Upper lobe of right lung (tissue), 1 donor: ENCODE data around the gene ZNF446. TPM values are rescaled to one million over a fixed set of nuclear protein-coding genes. Genes with fewer than 3 reads are reported as not detected.

Experiments
- ATAC-seq: fragments of 200-7000 bp; cut with Tn5 transposase; one replicate; pipeline ENCODE4 v1.9.1; 2020; ENCODE audit warnings: mild to moderate bottlenecking, moderate library complexity
- DNase-seq: peaks from one replicate; pipeline ENCODE4 v3.0.0-alpha.2; 2020
- H3K27ac ChIP-seq: fragments of 200-600 bp; one replicate; pipeline ENCODE4 v1.8.0; 2022
- H3K27me3 ChIP-seq: fragments of 200-600 bp; one replicate; pipeline ENCODE4 v1.8.0; 2022; ENCODE audit warnings: mild to moderate bottlenecking
- H3K36me3 ChIP-seq: fragments of 200-600 bp; one replicate; pipeline ENCODE4 v1.8.0; 2022
- H3K4me1 ChIP-seq: fragments of 200-600 bp; one replicate; pipeline ENCODE4 v1.8.0; 2022
- H3K4me3 ChIP-seq: fragments of 200-600 bp; one replicate; pipeline ENCODE4 v1.8.0; 2022; ENCODE audit warnings: mild to moderate bottlenecking
- H3K9me3 ChIP-seq: fragments of 200-600 bp; one replicate; pipeline ENCODE4 v1.8.0; 2022
- CTCF ChIP-seq: fragments of 200-600 bp; IDR thresholded peaks from one replicate; pipeline ENCODE4 v1.8.0; 2022; ENCODE audit warnings: antibody characterized with exemption
- intact Hi-C: fragments of 100-400 bp; cut with DNase I; formaldehyde crosslinking; loops from one replicate; pipeline ENCODE4 v1.11.0; 2022
- total RNA-seq: library from RNA; stranded (reverse); fragmentation: NEBNext Ultra II Directional; extraction: Animal tissue kit (Norgen Biotek cat#: 25700); gene quantifications from one replicate; pipeline ENCODE4 v1.2.1, GENCODE V29; 2021
- donor health status: DM: no; HTN: yes; CAD: no; lungs with severe emphysema.

ZNF446 gene
- total RNA-seq, 1 donor from 2014 or later: 8.8 TPM

- no peak overlapping the region for H3K27ac ChIP-seq
- no peak for ATAC-seq
- H3K27me3 ChIP-seq: no peaks in the 10 kb centered on the region
- no peak for DNase-seq
- no peak for TF ChIP-seq CTCF
- intact Hi-C loops: no loop called here
- H3K36me3 ChIP-seq: peaks cover 14% of the 10 kb centered on the region
- peaks cover 15% of the 10 kb centered on the region for H3K4me1 ChIP-seq
- H3K4me3 ChIP-seq: no peak overlapping the region
- no peaks in the 10 kb centered on the region for H3K9me3 ChIP-seq
Measured at GRCh38 chr19:58479303-58479702, 3.2 kb downstream of the ZNF446 start.

DNA sequence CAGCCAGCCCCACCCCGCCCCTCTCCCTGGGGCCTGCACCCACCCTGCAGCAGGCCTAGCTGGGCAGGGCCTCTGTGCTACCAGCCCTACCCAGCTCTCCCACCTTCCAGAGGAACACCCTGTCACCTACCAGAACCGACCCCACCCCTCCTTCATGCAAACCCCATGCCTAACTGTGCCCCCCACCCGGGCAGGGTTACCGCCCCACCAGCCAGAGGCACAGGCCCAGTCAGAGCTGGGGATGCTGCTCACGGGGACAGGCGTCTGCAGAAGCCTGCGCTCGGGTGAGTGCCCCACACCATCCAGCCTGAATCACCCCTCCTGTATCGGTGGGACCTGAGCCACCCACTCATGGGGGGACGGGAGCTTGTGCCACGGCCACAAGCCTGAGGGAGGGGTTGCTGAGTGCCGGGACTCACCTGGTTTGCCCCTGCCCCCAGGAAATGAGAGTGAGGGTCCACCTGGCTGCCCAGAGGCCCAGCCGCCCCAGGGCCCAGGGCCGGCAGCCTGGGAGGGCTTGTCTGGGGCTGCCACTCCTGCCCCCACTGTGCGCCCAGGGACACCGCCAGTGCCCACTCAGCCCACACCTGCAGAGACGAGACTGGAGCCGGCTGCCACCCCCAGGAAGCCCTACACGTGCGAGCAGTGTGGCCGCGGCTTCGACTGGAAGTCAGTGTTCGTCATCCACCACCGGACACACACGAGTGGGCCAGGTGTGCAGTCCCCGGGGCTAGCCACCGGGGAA, 3.8 kb downstream of the ZNF446 start:
- peaks cover 13% of the 10 kb centered on the region for H3K4me1 ChIP-seq
- peaks cover 14% of the 10 kb centered on the region for H3K36me3 ChIP-seq
- H3K27me3 ChIP-seq: no peaks in the 10 kb centered on the region
- DNase-seq: no peak
- H3K9me3 ChIP-seq: no peaks in the 10 kb centered on the region
- H3K4me3 ChIP-seq: no peak overlapping the region
- intact Hi-C loops: no loop called here
- no peak for TF ChIP-seq CTCF
- no peak overlapping the region for H3K27ac ChIP-seq
- no peak for ATAC-seq

DNA sequence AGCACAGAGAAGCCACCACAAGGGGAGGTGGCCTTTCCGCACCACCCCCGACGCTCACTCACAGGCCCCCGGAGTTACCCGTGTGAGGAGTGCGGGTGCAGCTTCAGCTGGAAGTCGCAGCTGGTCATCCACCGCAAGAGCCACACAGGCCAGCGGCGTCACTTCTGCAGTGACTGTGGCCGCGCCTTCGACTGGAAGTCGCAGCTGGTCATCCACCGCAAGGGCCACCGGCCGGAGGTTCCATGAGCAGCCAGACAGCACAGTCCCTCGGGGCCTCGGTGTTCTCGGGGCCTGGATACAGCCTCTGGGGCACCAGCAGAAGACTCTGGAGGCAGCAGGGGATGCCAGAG, 4.3 kb downstream of the ZNF446 start:
- no peak overlapping the region for H3K27ac ChIP-seq
- TF ChIP-seq CTCF: no peak
- H3K4me3 ChIP-seq: no peak overlapping the region
- H3K9me3 ChIP-seq: no peaks in the 10 kb centered on the region
- intact Hi-C loops: no loop called here
- ATAC-seq (no peak), DNase-seq (no peak)
- peaks cover 7% of the 10 kb centered on the region for H3K4me1 ChIP-seq
- peaks cover 14% of the 10 kb centered on the region for H3K36me3 ChIP-seq
- no peaks in the 10 kb centered on the region for H3K27me3 ChIP-seq

GRCh38 chr19:58480831-58481230, 4.7 kb downstream of the ZNF446 start:
- TF ChIP-seq CTCF: no peak
- Histone ChIP-seq H3K27me3 (no peaks in the 10 kb centered on the region), H3K9me3 (no peaks in the 10 kb centered on the region), H3K4me3 (no peak overlapping the region), H3K36me3 (peaks cover 14% of the 10 kb centered on the region), H3K4me1 (peaks cover 7% of the 10 kb centered on the region), H3K27ac (no peak overlapping the region)
- ATAC-seq: no peak
- DNase-seq: no peak
- intact Hi-C loops: no loop called here

DNA sequence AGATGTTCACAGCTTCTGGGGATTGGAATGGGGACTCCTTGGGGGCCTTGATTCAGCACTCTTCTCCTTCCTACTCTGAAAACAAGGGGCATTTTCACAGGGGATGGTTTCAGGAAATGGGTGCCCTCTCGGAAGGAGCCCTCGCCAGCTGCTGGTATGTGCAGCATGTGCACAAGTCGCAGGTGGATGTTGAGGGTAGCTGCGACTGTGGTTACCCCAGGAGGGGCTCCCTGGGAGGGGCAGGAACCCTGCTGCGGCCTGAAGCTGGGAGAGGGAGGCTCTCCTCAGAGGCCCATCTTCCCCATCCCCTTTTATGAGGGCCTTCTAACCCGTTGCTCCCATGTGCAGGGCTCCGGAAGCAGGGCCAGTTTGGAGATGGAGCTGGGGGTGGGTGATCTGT, 6.2 kb downstream of the ZNF446 start:
- intact Hi-C loops: no loop called here
- no peak for DNase-seq
- ATAC-seq: no peak

More for the DNA sequence above, 6.2 kb downstream of the ZNF446 start:
- Histone ChIP-seq H3K27ac (no peak overlapping the region), H3K4me1 (no peaks in the 10 kb centered on the region), H3K36me3 (peaks cover 14% of the 10 kb centered on the region), H3K9me3 (no peaks in the 10 kb centered on the region), H3K27me3 (no peaks in the 10 kb centered on the region), H3K4me3 (no peak overlapping the region)
- no peak for TF ChIP-seq CTCF
